ENCODE data around the gene PTPN14.
"Not testable (repeated sequence)": the region's sequence is repeated elsewhere in the genome, so short reads cannot be mapped to it uniquely, and the experiment has no call there.

PTPN14 gene

DNA sequence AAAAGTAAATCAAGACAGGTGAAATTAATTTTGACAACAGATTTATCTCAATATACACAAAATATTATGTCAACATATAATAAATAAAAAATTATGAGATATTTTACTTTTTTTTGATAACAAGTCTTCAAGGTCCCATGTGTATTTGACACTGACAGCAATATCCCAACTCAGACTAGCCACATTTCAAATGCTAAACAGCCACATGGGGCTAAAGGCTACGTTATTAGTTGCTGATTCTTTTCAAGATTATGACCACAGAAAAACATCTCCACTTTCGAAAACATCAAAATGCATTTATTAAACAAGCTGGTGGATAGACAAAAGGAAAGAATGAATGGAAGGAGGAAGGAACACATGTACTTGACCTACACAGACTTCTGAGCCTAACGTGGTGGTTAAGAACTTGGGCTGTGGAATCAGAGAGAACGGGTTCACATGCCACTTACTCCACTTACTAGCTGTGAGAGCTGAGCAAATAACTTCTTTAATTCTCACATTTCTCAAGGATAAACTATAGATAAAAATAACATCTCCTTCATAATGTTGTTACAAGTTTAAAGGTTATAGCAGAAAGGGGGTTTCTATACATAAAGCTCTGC lies 13.4 kb downstream of the PTPN14 start:
- CTCF ChIA-PET: interaction anchor here (3.9 kb wide), 1 partner anchor 13 kb away, joined by 20 read pairs; the partner anchor contains the start of gene PTPN14
- POLR2A ChIA-PET: no interaction called here
- TF ChIP-seq ARNT (IDR thresholded peaks at IDR 0.05) (no peak), FOXK2 (IDR thresholded peaks at IDR 0.05) (no peak), ZNF384 (IDR thresholded peaks at IDR 0.05) (no peak), BHLHE40 (IDR thresholded peaks at IDR 0.05; ENCODE audit: borderline replicate concordance) (no peak)
- no peak for DNase-seq (ENCODE audit: extremely low spot score)

DNA sequence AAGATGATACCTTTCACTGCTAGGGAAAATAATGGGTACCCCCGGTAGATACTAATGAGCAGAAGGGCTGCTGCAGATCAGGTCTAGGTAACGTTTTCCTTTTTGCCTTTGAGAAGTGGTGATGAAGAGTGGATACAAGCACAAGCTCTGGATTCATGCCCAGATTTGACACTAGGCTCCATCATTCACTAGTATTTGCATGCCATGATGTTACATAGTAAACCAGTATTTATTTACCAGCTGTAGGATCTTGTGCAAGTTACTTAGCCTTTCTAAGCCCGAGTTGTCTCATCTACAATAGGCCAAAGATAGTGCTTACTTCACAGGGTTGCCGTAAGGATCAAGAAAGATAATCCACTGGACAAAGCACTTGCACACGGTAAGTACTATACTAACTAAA lies 14.2 kb downstream of the PTPN14 start:
- TF ChIP-seq NFRKB (IDR thresholded peaks at IDR 0.05) (no peak), LEF1 (IDR thresholded peaks at IDR 0.05; ENCODE audit: borderline replicate concordance) (no peak), FOXA1 (IDR thresholded peaks at IDR 0.05) (no peak), FOXM1 (IDR thresholded peaks at IDR 0.05; ENCODE audit: borderline replicate concordance) (no peak), ARNT (IDR thresholded peaks at IDR 0.05) (no peak), ZNF384 (IDR thresholded peaks at IDR 0.05) (no peak), SP1 (IDR thresholded peaks at IDR 0.05) (no peak), SUZ12 (IDR thresholded peaks at IDR 0.05) (no peak), L3MBTL2 (conservative IDR thresholded peaks at IDR 0.05) (no peak), HDGF (IDR thresholded peaks at IDR 0.05; ENCODE audit: borderline replicate concordance) (no peak)
- POLR2A ChIA-PET: no interaction called here
- no peak for DNase-seq (ENCODE audit: extremely low spot score)
- CTCF ChIA-PET: no interaction called here

DNA sequence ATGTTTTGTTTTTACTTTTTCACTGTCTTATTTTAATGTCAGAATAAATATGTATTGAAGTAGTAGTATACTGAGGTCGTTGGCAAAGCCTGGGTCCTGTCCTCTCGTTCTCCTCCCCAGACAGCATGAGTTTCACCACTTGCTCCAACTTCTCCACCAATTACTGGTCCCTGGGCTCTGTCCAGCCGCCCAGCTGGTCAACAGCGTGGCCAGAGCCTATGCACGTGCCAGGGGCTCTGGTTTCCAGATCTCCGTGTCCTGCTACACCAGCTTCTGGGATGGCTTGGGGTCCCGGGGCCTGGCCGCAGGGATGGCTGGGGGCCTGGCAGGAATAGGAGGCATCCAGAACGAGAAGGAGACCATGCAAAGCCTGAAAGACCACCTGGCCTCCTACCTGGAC lies 19.3 kb downstream of the PTPN14 start:
- no peak for DNase-seq (ENCODE audit: extremely low spot score)
- CTCF ChIA-PET: no interaction called here
- POLR2A ChIA-PET: no interaction called here
- TF ChIP-seq TARDBP (IDR thresholded peaks at IDR 0.05) (no peak), ZNF384 (IDR thresholded peaks at IDR 0.05) (no peak), FOXM1 (IDR thresholded peaks at IDR 0.05; ENCODE audit: borderline replicate concordance) (no peak), ARNT (IDR thresholded peaks at IDR 0.05) (no peak), BHLHE40 (IDR thresholded peaks at IDR 0.05; ENCODE audit: borderline replicate concordance) (no peak), LEF1 (IDR thresholded peaks at IDR 0.05; ENCODE audit: borderline replicate concordance) (no peak), NFRKB (IDR thresholded peaks at IDR 0.05) (no peak), FOXK2 (IDR thresholded peaks at IDR 0.05) (no peak), SP1 (IDR thresholded peaks at IDR 0.05) (no peak), SUZ12 (IDR thresholded peaks at IDR 0.05) (no peak), L3MBTL2 (conservative IDR thresholded peaks at IDR 0.05) (no peak), CTBP1 (IDR thresholded peaks at IDR 0.05; ENCODE audit: borderline replicate concordance) (no peak), ELF4 (IDR thresholded peaks at IDR 0.05) (no peak), FOXA1 (IDR thresholded peaks at IDR 0.05) (no peak), HDGF (IDR thresholded peaks at IDR 0.05; ENCODE audit: borderline replicate concordance) (no peak)
- TF ChIP-seq, protein P1, sequence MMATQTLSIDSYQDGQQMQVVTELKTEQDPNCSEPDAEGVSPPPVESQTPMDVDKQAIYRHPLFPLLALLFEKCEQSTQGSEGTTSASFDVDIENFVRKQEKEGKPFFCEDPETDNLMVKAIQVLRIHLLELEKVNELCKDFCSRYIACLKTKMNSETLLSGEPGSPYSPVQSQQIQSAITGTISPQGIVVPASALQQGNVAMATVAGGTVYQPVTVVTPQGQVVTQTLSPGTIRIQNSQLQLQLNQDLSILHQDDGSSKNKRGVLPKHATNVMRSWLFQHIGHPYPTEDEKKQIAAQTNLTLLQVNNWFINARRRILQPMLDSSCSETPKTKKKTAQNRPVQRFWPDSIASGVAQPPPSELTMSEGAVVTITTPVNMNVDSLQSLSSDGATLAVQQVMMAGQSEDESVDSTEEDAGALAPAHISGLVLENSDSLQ (IDR thresholded peaks at IDR 0.05): no peak

DNA sequence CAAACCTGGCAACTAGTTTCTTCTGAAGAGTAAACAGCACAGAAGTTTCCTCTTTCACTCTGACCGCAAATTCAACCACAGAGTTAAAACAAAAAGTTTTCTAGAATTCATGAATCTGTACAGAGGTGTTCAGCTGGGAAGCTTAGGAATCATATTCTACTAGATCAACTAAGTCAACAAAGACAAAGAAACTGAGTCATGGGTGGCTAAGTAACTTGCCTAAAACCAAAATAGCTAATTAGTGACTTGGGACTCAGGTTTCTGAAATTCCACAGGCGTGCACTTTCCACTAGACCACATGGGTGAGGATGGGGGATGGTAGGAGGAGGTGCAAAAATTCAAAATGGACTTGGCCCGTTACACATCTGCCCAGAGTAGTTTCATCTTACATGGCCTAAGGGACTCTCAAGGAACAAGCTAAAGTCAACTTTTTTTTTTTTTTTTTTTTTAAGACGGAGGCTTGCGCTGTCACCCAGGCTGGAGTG lies 25.8 kb downstream of the PTPN14 start:
- POLR2A ChIA-PET: interaction anchor here (0.8 to 1.8 kb wide), 3 partner anchors 11 to 26 kb away, joined by 3 to 6 read pairs (median 5); partner anchors contain the start of gene PTPN14

DNA sequence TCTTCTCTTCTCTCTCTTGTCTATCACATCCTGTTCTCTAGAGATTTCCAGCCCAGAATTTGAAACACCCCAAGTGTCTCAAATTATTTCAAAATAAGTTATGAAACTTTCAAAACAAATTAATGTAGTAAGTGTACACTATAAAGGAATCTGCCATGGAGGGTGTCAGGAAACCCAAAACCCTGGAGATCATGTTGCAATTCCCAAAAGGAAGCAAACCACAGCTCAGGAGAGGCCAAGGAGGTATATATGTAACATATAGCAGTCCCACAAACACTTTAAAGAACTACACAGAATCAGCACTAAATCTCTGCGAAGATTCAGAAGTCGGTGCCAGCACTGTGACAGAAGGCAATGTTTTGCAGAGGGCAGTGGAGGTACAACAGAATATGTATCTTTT lies 26.6 kb downstream of the PTPN14 start:
- CTCF ChIA-PET: interaction anchor here (2.0 kb wide), 1 partner anchor 193 kb away, joined by 11 read pairs; no protein-coding TSS in a partner anchor
- TF ChIP-seq FOXM1 (IDR thresholded peaks at IDR 0.05; ENCODE audit: borderline replicate concordance) (no peak), ELF4 (IDR thresholded peaks at IDR 0.05) (no peak), SUZ12 (IDR thresholded peaks at IDR 0.05) (no peak), L3MBTL2 (conservative IDR thresholded peaks at IDR 0.05) (no peak), NFRKB (IDR thresholded peaks at IDR 0.05) (no peak), SP1 (IDR thresholded peaks at IDR 0.05) (no peak), FOXK2 (IDR thresholded peaks at IDR 0.05) (no peak), TARDBP (IDR thresholded peaks at IDR 0.05) (no peak), HDGF (IDR thresholded peaks at IDR 0.05; ENCODE audit: borderline replicate concordance) (no peak), BHLHE40 (IDR thresholded peaks at IDR 0.05; ENCODE audit: borderline replicate concordance) (no peak), FOXA1 (IDR thresholded peaks at IDR 0.05) (no peak), ZNF384 (IDR thresholded peaks at IDR 0.05) (no peak), CTBP1 (IDR thresholded peaks at IDR 0.05; ENCODE audit: borderline replicate concordance) (no peak)
- TF ChIP-seq, protein P1 (IDR thresholded peaks at IDR 0.05): no peak
- POLR2A ChIA-PET: interaction anchor here (1.8 kb wide), 1 partner anchor 27 kb away, joined by 5 read pairs; the partner anchor contains the start of gene PTPN14
- no peak for DNase-seq (ENCODE audit: extremely low spot score)

More for the DNA sequence above, 25.8 kb downstream of the PTPN14 start:
- CTCF ChIA-PET: interaction anchor here (0.6 to 2.0 kb wide), 4 partner anchors 19 to 193 kb away, joined by 3 to 11 read pairs (median 4); no protein-coding TSS in a partner anchor
- no peak for DNase-seq (ENCODE audit: extremely low spot score)
- TF ChIP-seq ZNF384 (IDR thresholded peaks at IDR 0.05): peak; percentile 85
- no peak for TF ChIP-seq TARDBP (IDR thresholded peaks at IDR 0.05)

DNA sequence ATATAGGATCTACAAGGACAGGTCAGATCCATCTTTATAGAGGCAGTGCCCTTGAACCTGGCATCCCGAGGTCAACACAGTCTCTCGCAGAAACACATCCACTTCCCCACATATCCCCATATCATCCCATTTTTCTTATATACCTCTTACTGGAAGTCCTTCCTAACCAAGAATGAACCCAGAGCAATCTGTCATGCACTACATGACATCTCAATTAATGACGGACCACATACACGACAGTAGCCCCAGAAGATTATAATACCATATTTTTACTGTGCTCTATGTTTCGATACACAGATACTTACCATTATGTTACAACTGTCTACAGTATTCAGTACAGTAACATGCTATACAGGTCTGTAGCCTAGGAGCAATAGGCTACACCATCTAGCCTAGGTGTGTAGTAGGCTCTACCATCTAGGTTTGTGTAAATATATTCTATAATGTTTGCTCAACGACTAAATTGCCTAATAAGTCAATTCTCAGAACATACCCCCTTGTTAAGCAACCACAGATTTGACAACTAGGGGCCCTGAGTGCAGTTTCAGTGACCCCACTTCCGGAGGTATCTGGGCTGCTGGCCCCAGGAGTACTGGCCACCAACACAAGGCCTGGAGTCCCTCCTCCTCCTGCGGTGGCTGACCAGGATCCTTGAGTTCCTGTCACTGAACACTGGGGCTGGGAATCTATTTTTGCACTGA lies 28.1 kb downstream of the PTPN14 start:
- ChIA-PET CTCF (no interaction called here), POLR2A (no interaction called here)
- TF ChIP-seq, protein P1 (IDR thresholded peaks at IDR 0.05): peak; percentile 91
- TF ChIP-seq LEF1 (IDR thresholded peaks at IDR 0.05; ENCODE audit: borderline replicate concordance): no peak
- DNase-seq (ENCODE audit: extremely low spot score): no peak

DNA sequence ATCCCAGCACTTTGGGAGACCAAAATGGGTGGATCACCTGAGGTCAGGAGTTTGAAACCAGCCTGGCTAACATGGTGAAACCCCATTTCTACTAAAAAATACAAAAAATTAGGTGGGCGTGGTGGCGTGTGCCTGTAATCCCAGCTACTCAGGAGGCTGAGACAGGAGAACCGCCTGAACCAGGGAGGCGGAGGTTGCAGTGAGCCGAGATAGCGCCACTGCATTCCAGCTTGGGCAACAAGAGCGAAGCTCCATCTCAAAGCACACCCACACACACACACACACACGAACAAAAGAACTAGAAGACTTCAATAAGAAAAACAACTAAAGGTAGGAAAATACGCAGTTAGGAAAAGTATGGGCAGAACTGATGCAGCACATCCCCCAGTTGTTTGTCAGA lies 29.9 kb downstream of the PTPN14 start:
- ChIA-PET CTCF (interaction anchor here (0.6 to 1.0 kb wide), 3 partner anchors 16 to 194 kb away, joined by 3 to 4 read pairs (median 3); no protein-coding TSS in a partner anchor), POLR2A (interaction anchor here (1.1 kb wide), 1 partner anchor 30 kb away, joined by 3 read pairs; the partner anchor contains the start of gene PTPN14)
- DNase-seq (ENCODE audit: extremely low spot score): not testable (repeated sequence)
